DMS79 treated with DMSO at 0.1 percent for 48 hours (cell line): ENCODE measurements around the gene PWWP2A.
"Not testable (repeated sequence)": the region's sequence is repeated elsewhere in the genome, so short reads cannot be mapped to it uniquely, and the experiment has no call there.

Experiments used
- DNase-seq: peaks from one replicate; lab custom pipeline; 2025; lab: John Stamatoyannopoulos, UW

The PWWP2A gene

DNA sequence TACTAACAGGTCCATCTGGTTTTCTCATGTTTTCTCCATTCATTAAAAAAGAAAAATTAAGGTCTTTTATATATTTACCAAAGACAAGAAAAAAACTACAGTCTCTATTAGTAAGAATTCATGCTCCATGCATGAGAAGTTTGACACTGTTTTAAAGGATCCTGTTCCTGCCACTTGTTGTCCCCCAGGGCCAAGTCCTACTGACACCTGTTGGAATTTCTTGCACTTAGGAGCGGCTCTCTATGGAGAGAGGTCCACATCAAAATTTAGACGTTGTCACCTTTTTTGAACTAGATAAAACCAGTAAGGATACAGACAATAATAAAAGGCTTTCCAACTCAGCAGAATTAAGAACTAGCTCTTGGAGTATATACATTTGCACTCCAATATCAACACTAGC lies 42.3 kb downstream of the PWWP2A start:
- no peak for DNase-seq

- no peak for DNase-seq
Measured at GRCh38 chr5:160075073-160075472, 44.2 kb downstream of the PWWP2A start.

DNA sequence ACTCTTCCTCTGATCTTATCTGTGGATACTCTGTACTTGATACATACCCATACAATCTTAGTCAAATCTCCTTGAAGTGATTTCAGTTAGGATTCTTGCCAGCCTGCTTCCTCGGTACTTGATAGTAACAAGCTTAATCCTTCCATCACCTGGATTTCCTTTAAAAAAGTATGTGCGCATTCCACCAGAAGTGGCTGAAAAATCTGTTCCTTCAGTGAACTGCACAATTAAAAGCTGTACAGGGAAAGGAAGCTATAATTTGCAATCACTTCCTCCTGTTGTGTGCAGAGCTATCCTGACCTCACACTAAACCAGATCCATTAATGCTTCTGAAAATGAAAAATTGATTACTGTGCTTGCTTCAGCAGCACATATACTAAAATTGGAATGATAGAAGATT lies 47.3 kb downstream of the PWWP2A start:
- DNase-seq: no peak

DNA sequence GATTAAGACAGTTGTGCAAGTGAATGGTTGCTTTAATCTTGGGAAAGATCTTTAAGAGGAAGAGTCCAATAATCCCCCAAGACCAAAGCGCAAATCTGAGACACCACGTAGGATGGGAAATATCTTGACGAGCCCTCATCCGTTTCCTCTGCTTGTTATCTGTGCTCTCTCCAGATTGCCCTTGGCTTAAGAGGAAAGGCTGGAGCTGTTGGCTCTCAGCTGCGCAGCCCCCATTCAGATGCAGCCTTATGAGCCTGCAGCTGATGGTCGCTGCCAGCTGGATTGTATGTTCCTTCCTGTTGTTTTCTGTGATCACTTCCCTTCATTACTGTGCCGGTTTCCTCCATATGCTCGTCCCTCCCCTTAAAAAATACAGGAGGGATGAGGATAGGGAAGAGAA lies 47.7 kb downstream of the PWWP2A start:
- no peak for DNase-seq

DNA sequence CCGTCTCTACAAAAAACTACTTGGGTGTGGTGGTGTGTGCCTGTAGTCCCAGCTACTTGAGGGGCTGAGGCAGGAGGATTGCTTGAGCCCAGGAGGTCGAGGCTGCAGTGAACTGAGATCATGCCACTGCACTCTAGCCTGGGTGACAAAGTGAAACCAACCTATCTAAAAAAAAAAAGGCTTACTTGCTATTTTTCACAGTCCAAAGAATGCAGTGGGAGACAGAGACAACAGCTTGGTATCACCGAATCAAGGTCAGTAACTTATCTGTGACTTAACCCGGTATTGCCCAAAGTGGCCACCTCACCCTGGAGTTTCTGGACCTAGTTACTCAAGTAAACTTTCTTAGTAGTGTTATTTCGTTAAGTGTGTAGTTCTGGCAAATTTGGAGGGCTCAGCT lies 50.1 kb downstream of the PWWP2A start:
- DNase-seq: not testable (repeated sequence)

DNA sequence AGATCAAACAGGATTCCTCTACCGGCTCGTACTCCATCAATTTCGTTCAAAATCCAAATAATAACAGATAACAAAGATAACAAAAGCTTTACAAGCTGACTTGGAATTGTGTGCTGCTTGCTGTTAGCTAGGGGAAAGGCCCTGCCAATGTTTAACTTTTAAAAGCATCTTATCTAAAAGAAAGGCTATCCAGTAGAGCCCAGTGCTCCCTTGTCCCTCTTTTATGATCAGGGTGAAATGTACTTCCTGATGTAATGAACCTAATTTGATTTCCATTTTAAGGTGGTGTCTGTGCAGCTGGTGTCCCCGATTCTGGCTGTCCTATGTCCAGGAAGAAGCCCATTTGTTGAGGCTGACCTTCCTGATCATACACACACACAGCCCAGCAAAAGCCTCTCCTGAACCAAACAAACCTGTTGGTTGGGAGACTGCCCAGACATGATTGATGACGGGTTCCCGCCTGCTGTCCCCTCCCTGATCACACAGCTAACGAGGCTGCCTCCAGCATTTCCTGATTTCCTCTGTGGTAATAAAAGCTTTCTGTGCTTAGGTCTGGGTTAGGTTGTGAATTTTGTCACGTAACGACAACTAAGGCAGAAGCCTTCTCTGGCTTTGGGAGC lies 54.1 kb downstream of the PWWP2A start:
- DNase-seq: no peak

DNA sequence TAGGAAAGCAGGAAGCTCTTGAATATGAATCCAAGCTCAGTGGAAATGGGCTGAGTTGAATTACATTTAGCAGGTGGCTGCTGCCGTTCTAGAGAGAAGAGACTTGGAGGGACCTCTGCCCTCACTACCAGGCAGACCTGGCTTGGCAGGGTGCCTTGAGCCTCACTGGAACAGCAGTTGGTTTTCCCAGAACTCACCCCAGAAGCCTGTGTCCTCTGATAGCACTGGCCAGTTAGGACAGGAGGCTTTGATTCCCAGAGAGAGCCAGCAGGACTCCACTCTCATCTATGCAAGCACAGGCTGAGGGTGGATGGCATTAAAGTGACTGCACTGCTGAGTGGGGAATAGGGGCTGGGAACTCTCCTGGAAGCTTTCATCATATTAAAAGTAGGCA lies 54.8 kb downstream of the PWWP2A start:
- DNase-seq: no peak

DNA sequence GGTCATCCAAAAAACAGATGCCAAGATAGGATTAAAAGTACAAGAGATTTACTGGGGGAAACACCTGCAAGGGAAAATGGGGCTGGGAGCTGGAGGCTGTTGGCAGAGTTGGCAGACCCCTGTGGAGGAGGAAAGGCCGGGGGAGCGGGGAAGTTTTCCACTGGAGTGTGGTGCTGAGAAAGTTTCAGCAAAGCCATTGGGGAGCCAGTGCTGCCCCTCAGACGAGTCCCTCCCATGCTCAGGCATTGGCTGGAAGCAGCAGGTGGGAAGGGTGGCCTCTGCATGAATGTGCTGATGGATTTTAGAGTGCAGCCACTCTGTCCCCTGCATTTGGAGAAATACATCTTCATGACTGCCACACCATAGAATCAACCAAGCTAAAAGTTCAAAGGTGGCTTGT lies 57.5 kb downstream of the PWWP2A start:
- DNase-seq: no peak

- no peak for DNase-seq
Measured at GRCh38 chr5:160060001-160060400, 59.2 kb downstream of the PWWP2A start.

DNA sequence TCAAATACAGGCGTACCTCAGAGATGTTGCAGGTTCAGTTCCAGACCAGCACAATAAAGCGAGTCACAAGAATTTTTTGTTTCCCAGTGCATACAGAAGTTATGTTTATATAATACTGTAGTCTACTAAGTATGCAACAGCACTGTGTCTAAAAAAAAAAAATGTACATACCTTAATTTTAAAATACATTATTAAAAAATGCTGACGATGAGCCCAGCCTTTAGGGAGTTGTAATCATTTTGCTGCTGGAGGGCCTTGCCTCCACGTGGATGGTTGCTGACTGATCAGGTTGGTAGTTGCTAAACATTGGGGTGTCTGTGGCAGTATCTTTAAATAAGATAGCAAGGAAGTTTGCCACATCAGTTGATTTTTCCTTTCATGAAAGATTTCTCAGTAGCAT lies 62.0 kb downstream of the PWWP2A start:
- no peak for DNase-seq

DNA sequence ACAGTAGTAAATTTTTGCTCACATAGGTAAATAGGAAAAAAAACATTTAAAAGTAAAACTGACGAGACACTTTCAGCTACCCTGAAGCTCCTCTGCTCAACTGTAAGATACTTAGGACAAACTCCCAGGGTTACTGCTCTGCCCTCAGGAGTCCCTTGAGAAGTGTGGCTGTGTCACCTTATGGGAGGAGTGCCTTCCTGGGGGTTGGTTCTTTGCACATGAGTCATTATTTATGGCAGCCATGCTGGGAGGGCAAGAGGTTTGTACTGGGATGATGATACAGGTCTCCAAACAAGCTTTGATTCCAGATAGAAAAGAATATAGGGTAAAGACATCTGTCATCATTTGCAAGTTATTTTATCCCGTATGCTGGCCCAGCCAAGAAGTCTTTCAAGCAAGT lies 64.4 kb downstream of the PWWP2A start:
- DNase-seq: no peak

DNA sequence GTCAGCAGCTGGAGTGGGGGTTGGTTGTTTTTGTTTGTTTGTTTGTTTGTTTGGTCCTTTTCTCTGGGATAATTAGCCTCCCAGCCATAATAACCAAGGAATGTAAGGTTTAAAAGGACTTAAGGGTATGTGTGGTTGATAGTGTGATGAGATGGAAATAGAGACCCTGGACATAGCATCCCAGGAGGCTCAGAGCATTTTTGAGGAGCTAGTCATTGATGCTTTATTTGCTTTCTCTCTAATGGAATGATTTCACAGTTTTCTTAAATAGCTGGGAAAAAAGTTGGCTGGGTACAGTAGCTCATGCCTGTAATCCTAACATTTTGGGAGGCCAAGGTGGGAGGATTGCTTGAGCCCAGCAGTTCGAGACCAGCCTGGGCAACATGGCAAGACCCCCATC lies 65.2 kb downstream of the PWWP2A start:
- DNase-seq: no peak

DNA sequence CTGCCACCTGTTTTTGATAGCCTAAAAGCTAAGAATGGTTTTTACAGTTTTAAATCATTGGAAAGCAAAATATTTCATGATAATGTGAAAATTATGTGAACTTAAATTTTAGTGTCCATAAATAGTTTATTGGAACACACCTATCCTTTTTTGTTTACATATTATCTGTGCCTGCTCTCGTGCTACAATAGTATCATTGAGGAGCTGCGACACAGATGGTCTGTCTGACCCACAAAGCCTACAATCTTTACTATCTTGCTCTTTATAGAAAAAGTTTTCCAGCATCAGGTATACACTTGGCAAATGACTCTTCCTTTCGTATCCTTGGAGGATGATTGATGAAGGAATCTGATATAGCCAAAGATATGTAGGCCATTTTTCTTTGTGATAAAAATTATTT lies 70.2 kb downstream of the PWWP2A start:
- no peak for DNase-seq

DNA sequence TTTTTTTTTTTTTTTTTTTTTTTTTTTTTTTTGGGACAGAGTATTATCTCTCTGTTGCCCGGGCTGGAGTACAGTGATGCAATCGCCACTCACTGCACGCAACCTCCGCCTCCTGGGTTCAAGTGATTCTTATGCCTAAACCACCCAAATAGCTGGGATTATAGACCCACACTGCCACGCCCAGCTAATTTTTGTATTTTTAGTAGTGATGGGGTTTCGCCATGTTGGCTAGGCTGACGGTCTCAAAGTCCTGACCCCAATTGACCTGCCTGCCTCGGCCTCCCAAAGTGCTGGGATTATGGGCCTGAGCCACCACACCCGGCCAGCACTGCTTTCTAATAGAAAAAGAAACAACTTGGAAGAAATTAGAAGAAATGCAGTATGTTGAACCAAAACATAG lies 71.1 kb downstream of the PWWP2A start:
- DNase-seq: no peak

DNA sequence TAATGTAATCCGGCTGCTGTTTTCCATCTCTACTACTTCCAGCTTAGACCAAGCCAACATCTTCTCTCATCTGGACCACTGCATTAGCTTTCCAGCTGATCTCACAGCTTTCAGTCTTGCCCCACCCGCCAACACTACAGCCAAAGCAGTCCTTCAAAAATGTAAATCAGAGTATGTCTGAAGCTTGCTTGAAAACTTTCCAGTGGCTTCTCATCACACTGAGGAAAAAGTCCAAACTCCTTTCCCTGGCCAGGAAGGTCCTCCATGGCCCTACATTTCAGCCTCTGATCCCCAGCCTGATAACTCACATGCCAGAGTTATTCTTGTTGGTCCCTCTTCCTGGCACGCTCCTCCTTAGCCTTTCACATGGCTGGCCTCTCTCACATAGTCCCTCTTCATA lies 71.8 kb downstream of the PWWP2A start:
- peak; percentile 14 for DNase-seq

DNA sequence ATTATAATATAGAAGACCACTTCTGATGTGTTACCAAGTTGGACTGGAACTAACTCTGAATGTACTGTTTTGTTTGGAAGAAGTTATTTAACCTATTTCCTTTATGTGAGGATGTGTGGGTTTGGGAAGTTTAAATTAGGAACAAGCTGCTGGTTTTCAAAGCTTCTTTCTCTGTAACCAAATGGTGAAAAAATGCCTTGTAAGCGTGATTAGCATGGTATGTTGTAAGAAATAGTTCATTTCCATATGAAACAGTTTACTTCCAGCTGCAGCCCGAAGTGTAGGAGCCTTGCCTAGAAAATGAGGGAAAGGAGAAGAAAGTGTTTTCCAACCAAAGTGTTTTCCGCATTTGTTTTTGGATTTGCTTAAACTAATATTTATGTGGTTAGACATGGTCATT lies 74.3 kb downstream of the PWWP2A start:
- DNase-seq: no peak

GRCh38 chr5:160044391-160044804 lies 74.9 kb downstream of the PWWP2A start:
- DNase-seq: no peak

DNA sequence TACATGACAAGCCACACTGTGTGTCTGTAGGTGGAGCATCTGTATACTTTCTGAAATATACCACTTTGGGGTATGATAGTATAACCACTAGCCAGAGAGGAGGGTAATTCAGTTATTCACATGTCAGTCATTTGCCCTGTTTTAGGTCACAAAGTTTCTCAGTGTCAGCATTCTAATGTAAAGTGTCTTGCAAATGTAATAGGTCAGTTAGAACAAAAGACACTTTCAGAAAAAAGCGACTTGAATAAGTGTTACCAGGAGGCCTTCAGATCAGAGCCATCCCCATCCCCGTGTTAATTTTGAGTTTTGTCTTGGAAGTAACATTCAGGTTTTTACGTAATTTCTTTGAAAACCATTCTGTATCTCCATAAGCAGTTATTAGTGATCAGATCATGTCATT lies 76.6 kb downstream of the PWWP2A start:
- no peak for DNase-seq
